GM18499 (cell line): ENCODE results near the gene SMURF2.

ENCODE experiments used
- ATAC-seq: cut with Tn5 transposase; IDR thresholded peaks from one replicate; pipeline ENCODE4 v1.9.1; 2021; ENCODE audit warnings: moderate number of reproducible peaks; ENCODE audit not compliant: insufficient read depth, unreplicated experiment

SMURF2 gene

GRCh38 chr17:64547319-64547718 lies 114.8 kb downstream of the SMURF2 start:
- no peak for ATAC-seq

DNA sequence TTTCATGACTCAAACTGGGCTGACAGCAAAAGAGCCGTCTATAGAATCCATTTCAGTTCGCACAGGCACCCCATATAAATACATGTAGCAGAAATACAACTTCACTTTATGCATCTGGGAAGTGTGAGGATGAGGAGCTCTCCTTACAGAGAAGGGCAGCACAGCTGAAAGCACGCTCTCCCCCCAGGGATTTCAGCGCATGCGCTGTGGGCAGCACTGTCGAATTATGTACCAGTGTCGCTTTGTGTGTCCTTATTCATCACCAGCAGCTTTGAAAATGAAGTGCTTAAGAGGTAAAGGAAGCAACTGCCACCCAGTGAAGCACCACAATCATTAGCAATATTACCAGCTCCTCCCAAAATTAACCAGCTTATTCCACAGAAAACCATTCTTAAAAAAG lies 115.4 kb downstream of the SMURF2 start:
- ATAC-seq, result no peak

DNA sequence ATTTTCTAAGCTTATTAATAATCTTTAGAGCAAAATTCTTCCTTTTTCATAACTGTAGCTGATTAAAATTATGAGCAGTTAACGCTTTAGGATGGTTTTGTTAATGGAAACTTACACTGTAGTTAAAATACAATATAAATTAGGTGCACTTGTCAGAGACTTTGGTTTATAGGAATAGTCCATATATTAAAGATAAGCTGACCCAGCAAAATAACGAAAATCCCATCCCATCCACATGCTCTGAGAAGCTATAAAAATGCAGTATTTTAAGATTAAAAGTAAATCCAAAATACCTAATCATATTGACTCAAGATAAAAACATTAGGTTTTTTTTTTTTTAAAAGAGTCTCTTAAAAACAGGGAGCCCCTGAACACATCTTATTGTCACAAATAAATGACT lies 117.4 kb downstream of the SMURF2 start:
- ATAC-seq, result no peak

DNA sequence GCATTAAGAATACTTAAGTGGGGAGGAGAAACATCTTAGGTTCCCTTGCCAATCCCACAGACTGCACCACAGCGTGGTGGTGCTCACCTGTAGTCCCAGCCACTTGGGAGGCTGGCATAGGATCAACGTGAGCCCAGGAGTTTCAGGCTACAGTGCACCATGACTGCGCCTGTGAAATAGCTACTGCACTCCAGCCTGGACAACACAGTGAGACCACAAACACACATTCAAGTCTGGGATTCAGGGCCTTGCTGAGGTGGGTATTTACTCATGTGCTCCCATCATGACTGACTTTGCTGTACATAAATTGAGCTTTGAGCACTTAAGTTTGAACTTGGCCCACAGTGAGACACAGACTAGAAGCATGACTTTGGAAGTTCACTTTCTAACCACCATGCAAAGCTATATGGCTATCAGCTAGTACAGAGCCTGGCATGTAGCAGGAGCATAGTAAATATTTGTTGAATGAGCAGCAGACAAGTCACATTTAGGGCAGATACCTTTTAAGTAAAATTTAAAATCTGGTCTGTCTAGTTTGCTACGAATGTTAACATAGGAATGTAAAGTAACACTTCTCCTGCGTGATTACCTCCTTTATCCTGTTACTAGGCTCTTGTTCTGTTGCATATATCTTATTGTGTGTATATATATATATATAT lies 121.9 kb downstream of the SMURF2 start:
- ATAC-seq, result no peak

- no peak for ATAC-seq
Observed at GRCh38 chr17:64538508-64539130, 123.5 kb downstream of the SMURF2 start.

DNA sequence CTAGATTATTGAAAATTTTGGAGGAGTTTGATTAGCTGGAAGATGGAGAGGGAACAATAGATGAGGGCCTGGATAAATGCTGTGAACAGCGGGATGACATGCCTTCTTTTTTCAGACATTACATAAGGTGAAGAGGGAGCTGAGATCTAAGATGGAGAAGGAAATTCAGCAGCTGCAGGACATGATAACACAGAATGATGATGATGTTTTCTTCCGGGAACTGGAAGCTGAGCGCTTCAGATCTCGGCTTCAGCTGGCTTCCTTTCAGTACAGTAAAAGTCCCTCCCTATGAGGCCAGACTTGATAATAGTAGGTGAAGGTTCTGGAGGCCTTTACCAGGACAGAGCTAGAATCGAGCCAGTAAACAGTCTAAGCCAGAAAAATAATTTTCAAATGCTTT lies 124.6 kb downstream of the SMURF2 start:
- ATAC-seq, result no peak

- ATAC-seq, result no peak
Observed at GRCh38 chr17:64536913-64537312, 125.2 kb downstream of the SMURF2 start.

- ATAC-seq, result no peak
Observed at GRCh38 chr17:64535357-64535756, 126.8 kb downstream of the SMURF2 start.

GRCh38 chr17:64534187-64534586 lies 127.9 kb downstream of the SMURF2 start:
- no peak for ATAC-seq

DNA sequence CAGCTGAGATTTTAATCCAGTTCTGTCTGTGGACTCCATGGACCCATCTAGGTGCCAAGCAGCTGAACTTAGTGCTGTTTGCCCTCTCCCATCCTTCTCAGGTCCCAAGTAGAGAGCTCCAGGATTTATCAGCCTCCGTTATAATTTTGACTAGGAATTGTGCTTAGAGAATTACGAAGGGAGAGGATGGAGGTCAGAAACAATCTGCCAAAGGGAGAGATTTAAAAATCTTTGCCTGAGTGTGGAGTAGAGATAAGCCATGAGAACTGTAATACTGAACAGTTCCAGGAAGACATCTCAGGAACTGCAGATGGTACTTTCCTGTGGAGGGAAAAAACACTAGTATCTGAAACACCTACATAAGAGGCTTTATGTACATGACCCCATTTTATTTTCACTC lies 128.3 kb downstream of the SMURF2 start:
- no peak for ATAC-seq

GRCh38 chr17:64532409-64532808 lies 129.7 kb downstream of the SMURF2 start:
- ATAC-seq, result no peak

- no peak for ATAC-seq
Observed at GRCh38 chr17:64531955-64532371, 130.1 kb downstream of the SMURF2 start.

GRCh38 chr17:64529221-64529620 lies 132.9 kb downstream of the SMURF2 start:
- ATAC-seq, result no peak

DNA sequence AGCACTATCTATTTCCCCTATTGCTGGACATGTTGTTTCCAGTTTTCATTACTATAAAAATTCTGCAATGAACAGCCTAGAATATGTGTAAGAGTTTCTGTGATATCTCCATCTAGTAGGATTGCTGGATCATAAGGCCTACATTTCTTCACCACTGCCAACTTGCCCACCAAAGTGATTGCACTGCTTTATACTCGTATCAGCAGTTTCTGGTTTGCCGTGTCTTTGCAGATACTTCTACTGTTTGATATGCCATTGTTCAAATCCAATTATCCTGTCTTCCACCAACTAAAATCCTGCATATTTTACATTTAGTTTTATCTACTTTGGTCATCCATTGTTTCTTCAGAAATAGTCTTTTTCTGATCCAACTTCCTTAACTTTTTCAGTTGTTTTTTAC lies 134.2 kb downstream of the SMURF2 start:
- ATAC-seq, result no peak

- ATAC-seq, result no peak
Observed at GRCh38 chr17:64520359-64520758, 141.7 kb downstream of the SMURF2 start.

- no peak for ATAC-seq
Observed at GRCh38 chr17:64519601-64520000, 142.5 kb downstream of the SMURF2 start.

GRCh38 chr17:64515829-64516228 lies 146.3 kb downstream of the SMURF2 start:
- no peak for ATAC-seq

DNA sequence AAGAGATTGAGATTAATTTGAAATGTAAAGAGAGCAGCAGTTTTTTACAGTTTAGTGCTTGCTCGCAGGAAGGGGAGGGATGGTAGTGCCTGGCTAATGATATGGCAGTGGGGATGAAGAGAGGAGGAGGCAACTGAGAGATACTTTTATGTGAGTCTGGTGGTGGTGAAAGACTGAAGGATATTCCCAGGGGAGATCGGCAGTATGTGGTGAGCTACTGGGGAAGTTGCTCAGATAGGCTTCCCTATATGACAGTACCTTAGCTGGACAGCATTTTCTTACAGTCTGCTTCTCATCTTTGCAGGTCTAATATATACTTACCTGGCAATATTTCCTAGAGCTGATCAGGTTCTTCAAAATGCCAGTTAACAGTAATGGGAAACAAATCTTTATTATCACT lies 146.7 kb downstream of the SMURF2 start:
- ATAC-seq, result no peak

DNA sequence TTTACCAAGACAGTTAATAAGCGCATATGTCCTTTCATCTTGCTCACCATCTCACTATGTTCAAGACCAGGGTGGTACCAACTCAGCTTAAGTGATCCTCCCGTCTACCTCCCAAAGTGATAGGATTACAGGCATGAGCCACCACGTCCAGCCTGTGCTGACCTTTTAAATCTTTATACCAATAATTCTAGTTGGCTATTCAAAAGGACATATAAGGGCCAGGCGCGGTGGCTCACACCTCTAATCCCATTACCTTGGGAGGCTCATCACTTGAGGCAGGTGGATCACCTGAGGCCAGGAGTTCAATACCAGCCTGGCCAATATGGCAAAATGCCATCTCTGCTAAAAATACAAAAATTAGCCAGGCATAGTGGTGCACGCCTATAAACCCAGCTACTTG lies 152.9 kb downstream of the SMURF2 start:
- no peak for ATAC-seq

DNA sequence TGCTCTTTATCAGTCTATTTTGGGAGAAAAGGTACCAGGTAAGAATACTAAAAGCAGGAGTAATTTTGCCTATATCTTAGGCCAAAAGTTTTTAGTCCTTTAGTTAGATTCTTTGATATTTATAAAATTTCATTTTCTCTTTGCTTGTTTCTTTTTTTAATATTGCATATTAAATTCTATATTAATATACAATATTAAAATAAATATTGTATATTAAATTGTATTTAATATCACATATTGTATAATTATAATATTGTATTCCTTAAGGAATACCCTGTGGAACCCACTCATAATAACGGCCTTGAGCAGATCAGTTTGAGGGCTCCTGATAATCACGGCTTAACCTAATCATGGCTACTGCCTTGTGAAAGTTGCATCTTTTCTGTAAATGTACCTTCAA lies 153.4 kb downstream of the SMURF2 start:
- ATAC-seq, result no peak

DNA sequence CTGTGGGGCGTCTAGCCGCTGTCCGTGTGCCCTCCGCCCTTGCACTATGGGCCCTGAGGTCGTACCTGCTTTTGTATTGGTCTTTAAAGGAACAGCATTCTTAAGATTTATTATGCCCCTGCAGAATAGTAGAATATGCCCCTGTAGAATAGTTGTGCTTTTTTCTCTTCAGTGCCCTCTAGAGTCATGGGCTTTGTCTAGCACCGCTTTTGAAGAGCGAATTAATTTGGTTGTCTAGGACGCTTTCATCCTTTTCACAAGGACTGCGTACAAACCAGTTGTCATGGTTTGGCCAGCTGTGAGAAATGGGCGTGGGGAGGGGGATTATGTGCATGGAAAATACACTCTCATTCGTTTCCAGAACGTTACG lies 154.7 kb downstream of the SMURF2 start:
- peak; percentile 14 for ATAC-seq
